Upper lobe of right lung (tissue), 1 donor: ENCODE measurements around the gene WASF1. TPM values are rescaled to one million over a fixed set of nuclear protein-coding genes. Genes with fewer than 3 reads are reported as not detected.

Experiments used
- ATAC-seq: fragments of 200-7000 bp; cut with Tn5 transposase; one replicate; pipeline ENCODE4 v1.9.1; 2020; ENCODE audit warnings: mild to moderate bottlenecking, moderate library complexity
- DNase-seq: peaks from one replicate; pipeline ENCODE4 v3.0.0-alpha.2; 2020
- H3K27ac ChIP-seq: fragments of 200-600 bp; one replicate; pipeline ENCODE4 v1.8.0; 2022
- H3K27me3 ChIP-seq: fragments of 200-600 bp; one replicate; pipeline ENCODE4 v1.8.0; 2022; ENCODE audit warnings: mild to moderate bottlenecking
- H3K36me3 ChIP-seq: fragments of 200-600 bp; one replicate; pipeline ENCODE4 v1.8.0; 2022
- H3K4me1 ChIP-seq: fragments of 200-600 bp; one replicate; pipeline ENCODE4 v1.8.0; 2022
- H3K4me3 ChIP-seq: fragments of 200-600 bp; one replicate; pipeline ENCODE4 v1.8.0; 2022; ENCODE audit warnings: mild to moderate bottlenecking
- H3K9me3 ChIP-seq: fragments of 200-600 bp; one replicate; pipeline ENCODE4 v1.8.0; 2022
- intact Hi-C: fragments of 100-400 bp; cut with DNase I; formaldehyde crosslinking; loops from one replicate; pipeline ENCODE4 v1.11.0; 2022
- total RNA-seq: library from RNA; stranded (reverse); fragmentation: NEBNext Ultra II Directional; extraction: Animal tissue kit (Norgen Biotek cat#: 25700); gene quantifications from one replicate; pipeline ENCODE4 v1.2.1, GENCODE V29; 2021
- TF ChIP-seq, protein P1 (sequence below): fragments of 200-600 bp; IDR thresholded peaks from one replicate; pipeline ENCODE4 v1.8.0; 2022; ENCODE audit warnings: antibody characterized with exemption
- donor health status: DM: no; HTN: yes; CAD: no; lungs with severe emphysema.

WASF1 gene
- total RNA-seq, 1 donor from 2014 or later, result 3.6 TPM

DNA sequence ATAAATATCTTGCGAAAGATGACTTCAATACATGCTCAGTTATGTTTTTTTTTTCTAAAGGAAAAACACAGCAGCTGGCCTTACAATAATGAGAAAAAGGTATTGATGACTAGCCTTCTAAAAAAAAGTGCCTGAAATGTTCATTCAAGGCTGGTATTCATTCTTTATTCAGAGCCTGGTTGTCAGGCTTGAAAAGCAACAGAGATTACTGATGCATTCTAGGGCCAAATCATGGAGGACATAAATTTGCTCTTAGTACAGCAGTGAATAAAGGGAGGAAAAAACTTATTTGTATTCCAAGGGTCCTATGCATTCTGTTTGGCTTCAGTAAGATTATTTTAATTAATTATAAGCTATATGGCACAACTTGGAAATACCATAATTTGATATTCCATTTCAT is 83.5 kb downstream of the WASF1 start:
- H3K27ac ChIP-seq, result peak overlapping the region; percentile 75
- H3K36me3 ChIP-seq, result no peaks in the 10 kb centered on the region
- H3K4me3 ChIP-seq, result no peak overlapping the region
- peaks cover 19% of the 10 kb centered on the region for H3K4me1 ChIP-seq
- no peak for ATAC-seq
- no peaks in the 10 kb centered on the region for H3K9me3 ChIP-seq
- no peaks in the 10 kb centered on the region for H3K27me3 ChIP-seq
- DNase-seq, result no peak
- intact Hi-C loops, result no loop called here
- TF ChIP-seq, protein P1, sequence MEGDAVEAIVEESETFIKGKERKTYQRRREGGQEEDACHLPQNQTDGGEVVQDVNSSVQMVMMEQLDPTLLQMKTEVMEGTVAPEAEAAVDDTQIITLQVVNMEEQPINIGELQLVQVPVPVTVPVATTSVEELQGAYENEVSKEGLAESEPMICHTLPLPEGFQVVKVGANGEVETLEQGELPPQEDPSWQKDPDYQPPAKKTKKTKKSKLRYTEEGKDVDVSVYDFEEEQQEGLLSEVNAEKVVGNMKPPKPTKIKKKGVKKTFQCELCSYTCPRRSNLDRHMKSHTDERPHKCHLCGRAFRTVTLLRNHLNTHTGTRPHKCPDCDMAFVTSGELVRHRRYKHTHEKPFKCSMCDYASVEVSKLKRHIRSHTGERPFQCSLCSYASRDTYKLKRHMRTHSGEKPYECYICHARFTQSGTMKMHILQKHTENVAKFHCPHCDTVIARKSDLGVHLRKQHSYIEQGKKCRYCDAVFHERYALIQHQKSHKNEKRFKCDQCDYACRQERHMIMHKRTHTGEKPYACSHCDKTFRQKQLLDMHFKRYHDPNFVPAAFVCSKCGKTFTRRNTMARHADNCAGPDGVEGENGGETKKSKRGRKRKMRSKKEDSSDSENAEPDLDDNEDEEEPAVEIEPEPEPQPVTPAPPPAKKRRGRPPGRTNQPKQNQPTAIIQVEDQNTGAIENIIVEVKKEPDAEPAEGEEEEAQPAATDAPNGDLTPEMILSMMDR, result no peak

DNA sequence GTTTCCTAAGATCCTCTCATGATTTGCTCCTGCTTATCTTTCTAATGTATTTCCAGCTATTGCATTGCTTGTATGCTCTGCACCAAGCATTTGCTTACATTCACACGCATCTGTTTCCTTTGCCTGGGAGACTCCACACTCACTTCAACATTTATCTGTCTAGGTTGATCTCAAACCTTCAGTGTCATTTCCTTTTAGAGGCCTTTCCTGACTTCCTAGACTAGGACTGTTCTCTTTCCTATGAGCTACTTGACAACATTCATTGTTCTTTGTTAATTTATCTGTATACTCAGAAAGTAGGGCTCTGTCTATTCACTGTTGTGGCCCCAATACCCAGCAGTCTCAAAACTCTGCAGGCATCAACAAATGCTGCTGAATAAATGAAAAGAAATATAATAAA is 84.4 kb downstream of the WASF1 start:
- no peak overlapping the region for H3K4me3 ChIP-seq
- H3K27me3 ChIP-seq, result no peaks in the 10 kb centered on the region
- intact Hi-C loops, result no loop called here
- peaks cover 19% of the 10 kb centered on the region for H3K4me1 ChIP-seq
- DNase-seq (no peak), ATAC-seq (no peak)
- TF ChIP-seq, protein P1, result no peak
- H3K9me3 ChIP-seq, result no peaks in the 10 kb centered on the region
- H3K27ac ChIP-seq, result no peak overlapping the region
- H3K36me3 ChIP-seq, result no peaks in the 10 kb centered on the region

DNA sequence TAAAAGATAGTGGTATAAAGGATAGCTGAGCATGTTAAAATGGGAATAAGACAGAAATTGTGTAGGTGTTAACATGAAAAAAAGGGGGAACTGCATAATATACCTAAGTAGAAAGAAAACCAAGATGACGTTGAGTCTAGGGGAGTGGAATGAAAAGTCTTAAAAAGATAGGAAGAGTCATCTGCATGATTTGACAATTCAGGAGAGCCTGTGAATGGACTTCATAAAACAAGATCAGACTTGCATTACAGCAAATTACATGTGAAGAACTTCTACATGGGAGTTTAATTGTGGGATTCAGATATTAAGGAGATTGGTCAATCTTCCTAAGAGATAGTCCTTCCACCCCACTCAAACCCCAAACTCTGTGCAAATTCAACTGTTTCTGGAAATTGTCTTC is 85.5 kb downstream of the WASF1 start:
- H3K27me3 ChIP-seq, result no peaks in the 10 kb centered on the region
- no peak overlapping the region for H3K27ac ChIP-seq
- H3K9me3 ChIP-seq, result no peaks in the 10 kb centered on the region
- H3K4me3 ChIP-seq, result no peak overlapping the region
- ATAC-seq (no peak), DNase-seq (no peak)
- H3K4me1 ChIP-seq, result peaks cover 19% of the 10 kb centered on the region
- TF ChIP-seq, protein P1, result no peak
- H3K36me3 ChIP-seq, result no peaks in the 10 kb centered on the region
- intact Hi-C loops, result no loop called here

DNA sequence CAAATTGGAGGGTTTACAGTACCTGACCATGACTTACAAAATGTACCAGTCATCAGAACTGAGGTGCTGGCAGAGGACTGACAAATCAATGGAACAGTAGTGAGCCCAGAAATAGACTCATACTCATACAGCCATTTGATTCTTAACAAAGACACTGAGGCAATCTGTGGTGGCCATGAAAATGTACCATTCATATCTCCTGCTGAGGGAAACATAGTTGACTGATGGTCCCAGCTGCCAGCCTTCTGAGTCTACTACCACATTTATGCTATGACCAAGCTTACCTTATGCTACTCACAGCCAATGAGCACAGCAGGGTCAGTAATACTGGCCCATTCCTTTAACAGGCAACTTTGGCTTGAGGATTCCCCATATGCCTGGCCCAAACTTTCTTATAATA is 88.6 kb downstream of the WASF1 start:
- no peak for ATAC-seq
- Histone ChIP-seq H3K9me3 (no peaks in the 10 kb centered on the region), H3K27me3 (no peaks in the 10 kb centered on the region), H3K4me1 (peaks cover 1% of the 10 kb centered on the region), H3K36me3 (no peaks in the 10 kb centered on the region), H3K4me3 (no peak overlapping the region), H3K27ac (no peak overlapping the region)
- TF ChIP-seq, protein P1, result no peak
- no peak for DNase-seq
- intact Hi-C loops, result no loop called here

DNA sequence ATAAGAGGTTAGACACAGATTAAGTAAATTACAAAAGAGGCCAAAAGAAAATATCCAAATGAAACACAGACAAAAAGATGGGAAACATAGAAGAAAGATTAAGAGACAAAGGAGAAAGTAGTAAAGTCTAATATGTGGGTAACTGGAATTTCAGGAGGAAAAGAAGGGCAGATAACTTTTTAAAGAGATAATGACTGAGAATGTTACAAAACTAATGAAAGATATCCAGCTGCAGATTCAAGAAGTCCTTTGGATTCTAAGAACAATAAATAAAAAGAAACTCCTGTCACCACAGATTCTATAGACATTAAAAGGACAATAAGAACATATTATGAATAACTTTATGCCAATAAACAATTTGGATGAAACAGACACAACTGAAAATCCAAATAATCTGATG is 90.1 kb downstream of the WASF1 start:
- ATAC-seq, result no peak
- TF ChIP-seq, protein P1, result no peak

DNA sequence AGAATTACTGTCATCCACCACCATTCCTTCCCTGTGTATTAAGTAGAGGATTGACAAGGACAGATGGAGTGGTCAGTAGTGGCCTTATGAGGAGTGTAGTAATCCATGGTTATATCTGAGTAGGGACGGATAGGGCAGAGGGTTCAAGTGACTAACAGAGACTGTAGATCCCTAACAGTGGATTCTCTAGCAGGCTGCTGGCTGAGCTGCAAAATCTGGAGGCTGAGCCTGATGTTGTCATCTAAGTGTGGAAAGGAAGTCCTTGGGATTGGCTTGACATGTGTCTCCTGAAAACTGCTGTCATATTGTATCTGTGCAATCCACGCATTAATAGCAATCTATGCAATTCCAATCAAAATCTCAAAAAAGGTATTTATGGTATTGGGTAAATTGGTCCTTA is 94.2 kb downstream of the WASF1 start:
- Histone ChIP-seq H3K27me3 (no peaks in the 10 kb centered on the region), H3K4me1 (no peaks in the 10 kb centered on the region), H3K36me3 (no peaks in the 10 kb centered on the region), H3K27ac (no peak overlapping the region), H3K9me3 (no peaks in the 10 kb centered on the region), H3K4me3 (no peak overlapping the region)
- TF ChIP-seq, protein P1, result no peak
- DNase-seq (no peak), ATAC-seq (no peak)
- intact Hi-C loops, result no loop called here

More for the DNA sequence above, 90.1 kb downstream of the WASF1 start:
- H3K9me3 ChIP-seq, result no peaks in the 10 kb centered on the region
- H3K4me1 ChIP-seq, result no peaks in the 10 kb centered on the region
- no peaks in the 10 kb centered on the region for H3K36me3 ChIP-seq
- intact Hi-C loops, result no loop called here
- DNase-seq, result no peak
- H3K27ac ChIP-seq, result no peak overlapping the region
- H3K27me3 ChIP-seq, result no peaks in the 10 kb centered on the region
- no peak overlapping the region for H3K4me3 ChIP-seq
